Psoas muscle (tissue), 8 donors: ENCODE measurements around the gene PRPF19. TPM values are rescaled to one million over a fixed set of nuclear protein-coding genes. Genes with fewer than 3 reads are reported as not detected.

Experiments
- ATAC-seq, 4 donors: fragments of 200-7000 bp; cut with Tn5 transposase; one replicate each; pipeline ENCODE4 v1.9.1; 2020; ENCODE audit warnings: moderate library complexity in 3 of 4, mild to moderate bottlenecking in 2 of 4
- DNase-seq, 2 donors: peaks; one replicate each; pipeline ENCODE4 v3.0.0-alpha.2; 2020
- H3K27ac ChIP-seq: fragments of 200-600 bp; one replicate; pipeline ENCODE4 v1.8.0; 2022
- H3K27me3 ChIP-seq, 3 donors: fragments of 200-600 bp in 1 of 3; one replicate each; pipeline versions ENCODE4 v1.6.1 to v1.8.0; 2013 to 2022; ENCODE audit warnings: low read length in 2 of 3, mild to moderate bottlenecking in 2 of 3, moderate library complexity in 1 of 3; ENCODE audit not compliant: insufficient read depth in 3 of 3
- H3K36me3 ChIP-seq, 2 donors: fragments of 200-600 bp in 1 of 2; one replicate each; pipeline versions ENCODE4 v1.6.1 to v1.8.0; 2013 to 2022; ENCODE audit warnings: low read depth in 1 of 2, mild to moderate bottlenecking in 1 of 2, moderate library complexity in 1 of 2; ENCODE audit not compliant: insufficient read depth in 1 of 2
- H3K4me1 ChIP-seq: fragments of 200-600 bp; one replicate; pipeline ENCODE4 v1.8.0; 2022
- H3K4me3 ChIP-seq: fragments of 200-600 bp; one replicate; pipeline ENCODE4 v1.8.0; 2022; ENCODE audit warnings: mild to moderate bottlenecking
- H3K9me3 ChIP-seq: fragments of 200-600 bp; one replicate; pipeline ENCODE4 v1.8.0; 2022
- CTCF ChIP-seq: fragments of 200-600 bp; IDR thresholded peaks from one replicate; pipeline ENCODE4 v1.8.0; 2022; ENCODE audit warnings: antibody characterized with exemption
- WGBS, 3 donors: extraction: QIAGEN DNeasy Blood & Tissue Kit; methylation state at CpG; one replicate each; pipeline versions ENCODE4 v1.1.6 to v1.1.7; 2013; 5-methylcytosine and 5-hydroxymethylcytosine counted together
- intact Hi-C, 2 donors: fragments of 100-400 bp; cut with DNase I; formaldehyde crosslinking; loops; one replicate each; pipeline versions ENCODE4 v1.11.0 to v1.14.2; 2022
- polyA plus RNA-seq, 3 donors: library from polyadenylated mRNA; stranded (reverse); fragments of 200-250 nt; gene quantifications; one replicate each; pipeline ENCODE4 v1.2.3, GENCODE V29; 2013
- total RNA-seq, 4 donors: library from RNA; stranded (reverse); fragmentation: NEBNext Ultra II Directional in 2 of 4; extraction: Animal tissue kit (Norgen Biotek cat#: 25700) in 2 of 4; gene quantifications; one replicate each; pipeline versions ENCODE4 v1.2.1 to v1.2.4, GENCODE V29; 2021 to 2023
- donor health status: healthy with polysubstance abuse.
- donor health status: DM: no; HTN: no; CAD: no; lungs with moderate emphysema.
- donor health status: Bipolar disorder and iron deficiency.
- donor health status: healthy.
- donor health status: DM: yes; HTN: yes; CAD: no.
- donor health status: DM: no; HTN: no; CAD: no.
- donor health status: DM: no; HTN: no; CAD: no.
- donor health status: DM: yes; HTN: yes; CAD: no.

PRPF19 gene
- total and polyA plus RNA-seq, 7 donors: 45.7 to 109 (median 67.4) TPM

- TF ChIP-seq CTCF: no peak
- Histone ChIP-seq H3K27me3 (no peaks in the 10 kb centered on the region), H3K9me3 (no peaks in the 10 kb centered on the region), H3K36me3 (no peaks in the 10 kb centered on the region), H3K27ac (no peak overlapping the region), H3K4me3 (no peak overlapping the region), H3K4me1 (no peaks in the 10 kb centered on the region)
- WGBS, 3 donors: 70 to 84% (median 74%) methylated on average over 15 of the region's 15 CpGs
- ATAC-seq (no peak), DNase-seq (peak in 1 of 2 donors; percentile 23)
- intact Hi-C loops: no loop called here
Observed at GRCh38 chr11:60859616-60860250, 46.7 kb downstream of the PRPF19 start.

GRCh38 chr11:60858731-60859464 lies 47.5 kb downstream of the PRPF19 start:
- no peaks in the 10 kb centered on the region for H3K9me3 ChIP-seq
- no peaks in the 10 kb centered on the region for H3K27me3 ChIP-seq
- H3K4me3 ChIP-seq: no peak overlapping the region
- ATAC-seq: no peak
- intact Hi-C loops: no loop called here
- no peak overlapping the region for H3K27ac ChIP-seq
- 83 to 87% (median 85%) methylated on average over 4 of the region's 4 CpGs for WGBS, 3 donors
- H3K4me1 ChIP-seq: no peaks in the 10 kb centered on the region
- DNase-seq: peak in 1 of 2 donors; percentile 23
- TF ChIP-seq CTCF: no peak
- no peaks in the 10 kb centered on the region for H3K36me3 ChIP-seq

GRCh38 chr11:60858236-60858635 lies 48.1 kb downstream of the PRPF19 start:
- intact Hi-C loops: no loop called here
- H3K9me3 ChIP-seq: no peaks in the 10 kb centered on the region
- no peaks in the 10 kb centered on the region for H3K27me3 ChIP-seq
- H3K4me1 ChIP-seq: no peaks in the 10 kb centered on the region
- peak in 1 of 2 donors; percentile 33 for DNase-seq
- no peak for TF ChIP-seq CTCF
- no peak overlapping the region for H3K4me3 ChIP-seq
- no peak overlapping the region for H3K27ac ChIP-seq
- H3K36me3 ChIP-seq: peaks cover 0 to 3% of the 10 kb centered on the region in 2 donors
- ATAC-seq: no peak
- 71 to 76% (median 76%) methylated on average over 8 of the region's 8 CpGs for WGBS, 3 donors

- ATAC-seq (no peak), DNase-seq (peak in 1 of 2 donors; percentile 6)
- TF ChIP-seq CTCF: no peak
- Histone ChIP-seq H3K9me3 (no peaks in the 10 kb centered on the region), H3K27ac (no peak overlapping the region), H3K27me3 (no peaks in the 10 kb centered on the region), H3K4me1 (no peaks in the 10 kb centered on the region), H3K4me3 (no peak overlapping the region), H3K36me3 (peaks cover 0 to 9% of the 10 kb centered on the region in 2 donors)
- intact Hi-C loops: no loop called here
- 85 to 91% (median 86%) methylated on average over 5 of the region's 5 CpGs for WGBS, 3 donors
Observed at GRCh38 chr11:60857378-60858232, 48.8 kb downstream of the PRPF19 start.
